ENCODE results near the gene SIKE1.

- TF ChIP-seq FOXK2 (IDR thresholded peaks at IDR 0.05) (no peak), FOXA1 (IDR thresholded peaks at IDR 0.05) (no peak), TARDBP (IDR thresholded peaks at IDR 0.05) (no peak), SP1 (IDR thresholded peaks at IDR 0.05) (no peak), FOXM1 (IDR thresholded peaks at IDR 0.05; ENCODE audit: borderline replicate concordance) (no peak), PKNOX1 (IDR thresholded peaks at IDR 0.05) (no peak), ELF4 (IDR thresholded peaks at IDR 0.05) (no peak), BHLHE40 (IDR thresholded peaks at IDR 0.05; ENCODE audit: borderline replicate concordance) (no peak), CTBP1 (IDR thresholded peaks at IDR 0.05; ENCODE audit: borderline replicate concordance) (no peak), NFRKB (IDR thresholded peaks at IDR 0.05) (no peak), SUZ12 (IDR thresholded peaks at IDR 0.05) (no peak)
Observed at GRCh38 chr1:114756949-114757454, 23.5 kb downstream of the SIKE1 start.
